Thyroid gland (tissue), 4 donors: ENCODE measurements around the gene PSMG4. TPM values are rescaled to one million over a fixed set of nuclear protein-coding genes. Genes with fewer than 3 reads are reported as not detected.

Experiments used
- DNase-seq, 2 donors: peaks; one replicate each; pipeline ENCODE4 v3.0.0-alpha.2; 2019
- H3K27ac ChIP-seq, 3 donors: fragments of 200-600 bp; sonication (generic); 1 replicate in 2 of 3; 2 replicates in 1 of 3; pipeline ENCODE4 v1.5.1; 2016 to 2019; ENCODE audit warnings: mild to moderate bottlenecking in 1 of 3, moderate library complexity in 1 of 3
- H3K27me3 ChIP-seq: fragments of 200-600 bp; sonication (generic); one replicate; pipeline ENCODE4 v1.5.1; 2019
- H3K36me3 ChIP-seq, 2 donors: fragments of 200-600 bp; sonication (generic); one replicate each; pipeline ENCODE4 v1.5.1; 2016 to 2019
- H3K4me1 ChIP-seq, 2 donors: fragments of 200-600 bp; sonication (generic); one replicate each; pipeline ENCODE4 v1.5.1; 2017 to 2019
- H3K4me3 ChIP-seq, 3 donors: fragments of 200-600 bp; sonication (generic); replicated peaks in 1 of 3; 1 replicate in 2 of 3; 2 replicates in 1 of 3; pipeline ENCODE4 v1.5.1; 2016; ENCODE audit warnings: mild to moderate bottlenecking in 1 of 3
- H3K9me3 ChIP-seq: fragments of 200-600 bp; sonication (generic); one replicate; pipeline ENCODE4 v1.5.1; 2017
- POLR2A ChIP-seq, 2 donors: fragments of 450-650 bp; IDR thresholded peaks; one replicate each; pipeline ENCODE4 v1.6.1; 2017; ENCODE audit warnings: antibody characterized with exemption in 2 of 2, mild to moderate bottlenecking in 2 of 2, moderate library complexity in 1 of 2
- WGBS, 2 donors: methylation state at CpG; one replicate each; pipeline ENCODE4 v1.1.5; 2017; 5-methylcytosine and 5-hydroxymethylcytosine counted together
- intact Hi-C: fragments of 100-400 bp; cut with DNase I; formaldehyde crosslinking; loops from one replicate; pipeline ENCODE4 v1.15.1; 2023
- total RNA-seq, 4 donors: library from RNA; depleted of rRNA; stranded (reverse); fragments of >200 nt; gene quantifications; one replicate each; pipeline ENCODE4 v1.2.3, GENCODE V29; 2016
- TF ChIP-seq, protein P1 (sequence below), 6 experiments: fragments of 200-600 bp in 3 of 6; fragments of 450-650 bp in 3 of 6; sonication (generic) in 3 of 6; IDR thresholded peaks; one replicate each; pipeline ENCODE4 v1.5.1; 2016 to 2019; ENCODE audit warnings: antibody characterized with exemption in 6 of 6, mild to moderate bottlenecking in 2 of 6, inconsistent platforms in 1 of 6, moderate library complexity in 1 of 6

Gene PSMG4
- total RNA-seq, 4 donors from 2014 or later = 19.6 to 41.8 (median 34.4) TPM

- no peak overlapping the region for H3K27ac ChIP-seq
- H3K27me3 ChIP-seq = no peaks in the 10 kb centered on the region
- no peak for DNase-seq
- TF ChIP-seq POLR2A (IDR thresholded peaks at IDR 0.05) = no peak
- TF ChIP-seq, protein P1, sequence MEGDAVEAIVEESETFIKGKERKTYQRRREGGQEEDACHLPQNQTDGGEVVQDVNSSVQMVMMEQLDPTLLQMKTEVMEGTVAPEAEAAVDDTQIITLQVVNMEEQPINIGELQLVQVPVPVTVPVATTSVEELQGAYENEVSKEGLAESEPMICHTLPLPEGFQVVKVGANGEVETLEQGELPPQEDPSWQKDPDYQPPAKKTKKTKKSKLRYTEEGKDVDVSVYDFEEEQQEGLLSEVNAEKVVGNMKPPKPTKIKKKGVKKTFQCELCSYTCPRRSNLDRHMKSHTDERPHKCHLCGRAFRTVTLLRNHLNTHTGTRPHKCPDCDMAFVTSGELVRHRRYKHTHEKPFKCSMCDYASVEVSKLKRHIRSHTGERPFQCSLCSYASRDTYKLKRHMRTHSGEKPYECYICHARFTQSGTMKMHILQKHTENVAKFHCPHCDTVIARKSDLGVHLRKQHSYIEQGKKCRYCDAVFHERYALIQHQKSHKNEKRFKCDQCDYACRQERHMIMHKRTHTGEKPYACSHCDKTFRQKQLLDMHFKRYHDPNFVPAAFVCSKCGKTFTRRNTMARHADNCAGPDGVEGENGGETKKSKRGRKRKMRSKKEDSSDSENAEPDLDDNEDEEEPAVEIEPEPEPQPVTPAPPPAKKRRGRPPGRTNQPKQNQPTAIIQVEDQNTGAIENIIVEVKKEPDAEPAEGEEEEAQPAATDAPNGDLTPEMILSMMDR (IDR thresholded peaks at IDR 0.05) = no peak
- peaks cover 0 to under 1% of the 10 kb centered on the region in 2 donors for H3K36me3 ChIP-seq
- H3K4me3 ChIP-seq = no peak overlapping the region
- H3K9me3 ChIP-seq = no peaks in the 10 kb centered on the region
- intact Hi-C loops = loop anchor here (2.0 to 10.0 kb wide), 3 partner anchors 179 to 717 kb away; partner anchors contain the start of gene SLC22A23
- WGBS, 2 donors = 83 to 87% methylated on average over 6 to 9 of the region's 9 CpGs
- H3K4me1 ChIP-seq = peaks cover 0 to 6% of the 10 kb centered on the region in 2 donors
These were observed 19.2 kb downstream of the PSMG4 start for GRCh38 chr6:3277851-3278416.

GRCh38 chr6:3278691-3279090 is 19.9 kb downstream of the PSMG4 start:
- H3K4me3 ChIP-seq = no peak overlapping the region
- no peaks in the 10 kb centered on the region for H3K9me3 ChIP-seq
- intact Hi-C loops = loop anchor here (2.0 to 10.0 kb wide), 3 partner anchors 179 to 716 kb away; partner anchors contain the start of gene SLC22A23
- H3K36me3 ChIP-seq = no peaks in the 10 kb centered on the region
- no peak for TF ChIP-seq POLR2A (IDR thresholded peaks at IDR 0.05)
- TF ChIP-seq, protein P1 (IDR thresholded peaks at IDR 0.05) = no peak
- H3K27me3 ChIP-seq = no peaks in the 10 kb centered on the region
- 79 to 86% methylated on average over 4 of the region's 4 CpGs for WGBS, 2 donors
- DNase-seq = no peak
- H3K27ac ChIP-seq = no peak overlapping the region
- peaks cover 0 to 6% of the 10 kb centered on the region in 2 donors for H3K4me1 ChIP-seq

DNA sequence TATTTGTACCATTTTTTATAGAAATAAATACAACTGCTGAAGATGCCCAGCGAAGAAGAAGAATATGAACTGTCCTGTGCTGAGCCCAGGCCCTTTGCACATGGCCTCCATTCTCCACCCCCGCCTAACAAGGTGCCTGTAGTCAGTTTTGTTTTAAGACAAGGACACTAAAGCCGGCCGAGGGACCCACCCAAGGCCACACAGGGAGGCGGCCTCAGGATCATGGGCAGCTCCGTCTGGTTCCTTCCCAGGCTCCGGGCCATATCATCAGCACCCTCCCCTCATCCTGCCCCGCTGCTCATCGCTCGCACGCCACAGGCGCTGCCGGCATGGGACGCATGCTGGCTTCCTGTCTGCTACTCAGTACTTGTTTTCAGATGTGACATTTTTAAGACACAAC is 21.3 kb downstream of the PSMG4 start:
- no peaks in the 10 kb centered on the region for H3K27me3 ChIP-seq
- no peaks in the 10 kb centered on the region for H3K9me3 ChIP-seq
- intact Hi-C loops = no loop called here
- peaks cover 0 to 6% of the 10 kb centered on the region in 2 donors for H3K4me1 ChIP-seq
- H3K27ac ChIP-seq = peak overlapping the region in 1 of 3 donors; percentile 13
- no peak for DNase-seq
- no peak for TF ChIP-seq POLR2A (IDR thresholded peaks at IDR 0.05)
- TF ChIP-seq, protein P1 (IDR thresholded peaks at IDR 0.05) = no peak
- 84 to 90% methylated on average over 14 of the region's 14 CpGs for WGBS, 2 donors
- H3K36me3 ChIP-seq = no peaks in the 10 kb centered on the region
- no peak overlapping the region for H3K4me3 ChIP-seq

DNA sequence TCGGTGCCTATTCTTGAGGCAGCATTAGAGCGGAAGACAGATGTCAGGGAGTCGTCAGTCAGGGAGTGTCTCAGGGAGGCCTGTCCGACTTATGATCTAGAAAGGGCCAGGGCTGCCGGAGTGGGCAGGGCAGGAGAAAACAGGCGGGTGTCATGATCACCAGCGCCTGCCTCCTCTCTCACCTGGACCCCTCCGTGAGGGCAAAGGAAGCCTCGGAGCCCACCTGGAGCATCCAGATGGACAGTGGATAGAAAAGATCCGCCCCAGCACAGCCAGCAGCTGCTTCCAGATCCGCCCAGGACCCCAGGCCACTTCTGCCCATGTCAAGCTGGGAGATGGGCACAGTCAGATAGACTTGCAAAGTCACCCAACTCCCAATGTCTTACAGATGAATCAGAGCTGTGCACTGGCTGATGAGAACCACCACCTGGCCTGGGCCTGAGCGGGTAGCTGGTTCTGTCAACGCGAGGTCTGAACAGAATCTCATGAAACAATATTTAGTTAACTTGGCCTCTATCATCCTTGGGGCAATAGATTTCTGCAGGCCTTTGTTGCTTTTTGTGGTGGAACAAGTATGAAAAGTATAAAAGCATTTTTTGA is 22.2 kb downstream of the PSMG4 start:
- peak overlapping the region in 1 of 3 donors; percentile 41 for H3K27ac ChIP-seq
- TF ChIP-seq POLR2A (IDR thresholded peaks at IDR 0.05) = no peak
- TF ChIP-seq, protein P1 (IDR thresholded peaks at IDR 0.05) = no peak
- WGBS, 2 donors = 90 to 97% methylated on average over 10 to 14 of the region's 14 CpGs
- DNase-seq = no peak
- no peak overlapping the region for H3K4me3 ChIP-seq
- H3K36me3 ChIP-seq = no peaks in the 10 kb centered on the region
- intact Hi-C loops = no loop called here
- no peaks in the 10 kb centered on the region for H3K9me3 ChIP-seq
- peaks cover 0 to 6% of the 10 kb centered on the region in 2 donors for H3K4me1 ChIP-seq
- H3K27me3 ChIP-seq = no peaks in the 10 kb centered on the region
